ENCODE results near the gene RAE1. TPM values are rescaled to one million over a fixed set of nuclear protein-coding genes. Genes with fewer than 3 reads are reported as not detected.

Gene RAE1
- total RNA-seq, 1 experiment from 2014 or later, result 34.5 TPM

DNA sequence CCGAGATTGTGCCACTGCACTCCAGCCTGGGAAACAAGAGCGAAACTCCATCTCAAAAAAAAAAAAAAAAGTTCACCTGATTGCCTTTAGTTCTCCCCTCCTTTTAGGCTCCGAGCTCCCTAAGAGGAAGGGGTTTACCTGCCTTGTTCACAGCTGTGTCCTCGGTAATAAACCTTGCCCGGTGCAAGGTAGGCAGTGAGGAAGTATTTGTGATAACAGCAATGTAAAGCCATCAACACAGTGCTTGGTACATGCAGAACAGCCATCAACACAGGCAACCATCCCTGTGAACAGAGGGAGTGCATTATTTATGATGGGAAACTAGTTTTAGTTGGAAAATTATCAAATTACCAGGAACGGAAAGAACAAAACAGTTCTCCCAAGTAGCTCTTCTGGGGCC, 23.2 kb upstream of the RAE1 start:
- no peaks in the 10 kb centered on the region for H3K36me3 ChIP-seq (ENCODE audit: control insufficient read depth, insufficient read depth, low read length)
- no peaks in the 10 kb centered on the region for H3K9me3 ChIP-seq (ENCODE audit: control insufficient read depth, insufficient read depth, low read depth, low read length)
- ATAC-seq (no peak), DNase-seq (ENCODE audit: low read depth, low spot score) (no peak)
- no peak overlapping the region for H3K27ac ChIP-seq (ENCODE audit: low read length)
- POLR2A ChIA-PET, result interaction anchor here (0.6 kb wide), 1 partner anchor 55 kb away, joined by 4 read pairs; no protein-coding TSS in a partner anchor
- in situ Hi-C loops (cut with HindIII; ENCODE audit: low pct_unique_long_range_greater_than_20kb, low sequenced_read_pairs), result no loop called here
- intact Hi-C loops (cut with micrococcal nuclease; ENCODE audit: unreplicated experiment), result no loop called here
- TF ChIP-seq TCF7L2 (IDR thresholded peaks at IDR 0.05; ENCODE audit: low read depth, low read length) (no peak), POLR2AphosphoS5 (IDR thresholded peaks at IDR 0.05; ENCODE audit: low read depth, low read length) (no peak)
- TF ChIP-seq, protein P1, sequence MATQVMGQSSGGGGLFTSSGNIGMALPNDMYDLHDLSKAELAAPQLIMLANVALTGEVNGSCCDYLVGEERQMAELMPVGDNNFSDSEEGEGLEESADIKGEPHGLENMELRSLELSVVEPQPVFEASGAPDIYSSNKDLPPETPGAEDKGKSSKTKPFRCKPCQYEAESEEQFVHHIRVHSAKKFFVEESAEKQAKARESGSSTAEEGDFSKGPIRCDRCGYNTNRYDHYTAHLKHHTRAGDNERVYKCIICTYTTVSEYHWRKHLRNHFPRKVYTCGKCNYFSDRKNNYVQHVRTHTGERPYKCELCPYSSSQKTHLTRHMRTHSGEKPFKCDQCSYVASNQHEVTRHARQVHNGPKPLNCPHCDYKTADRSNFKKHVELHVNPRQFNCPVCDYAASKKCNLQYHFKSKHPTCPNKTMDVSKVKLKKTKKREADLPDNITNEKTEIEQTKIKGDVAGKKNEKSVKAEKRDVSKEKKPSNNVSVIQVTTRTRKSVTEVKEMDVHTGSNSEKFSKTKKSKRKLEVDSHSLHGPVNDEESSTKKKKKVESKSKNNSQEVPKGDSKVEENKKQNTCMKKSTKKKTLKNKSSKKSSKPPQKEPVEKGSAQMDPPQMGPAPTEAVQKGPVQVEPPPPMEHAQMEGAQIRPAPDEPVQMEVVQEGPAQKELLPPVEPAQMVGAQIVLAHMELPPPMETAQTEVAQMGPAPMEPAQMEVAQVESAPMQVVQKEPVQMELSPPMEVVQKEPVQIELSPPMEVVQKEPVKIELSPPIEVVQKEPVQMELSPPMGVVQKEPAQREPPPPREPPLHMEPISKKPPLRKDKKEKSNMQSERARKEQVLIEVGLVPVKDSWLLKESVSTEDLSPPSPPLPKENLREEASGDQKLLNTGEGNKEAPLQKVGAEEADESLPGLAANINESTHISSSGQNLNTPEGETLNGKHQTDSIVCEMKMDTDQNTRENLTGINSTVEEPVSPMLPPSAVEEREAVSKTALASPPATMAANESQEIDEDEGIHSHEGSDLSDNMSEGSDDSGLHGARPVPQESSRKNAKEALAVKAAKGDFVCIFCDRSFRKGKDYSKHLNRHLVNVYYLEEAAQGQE (IDR thresholded peaks at IDR 0.05; ENCODE audit: insufficient read depth in 1 of 2, low read depth in 2 of 2, low read length in 1 of 2), result no peak
- H3K4me3 ChIP-seq (ENCODE audit: low read depth in 2 of 2, low read length in 2 of 2), result no peak overlapping the region
- CTCF ChIA-PET, result no interaction called here
- H3K27me3 ChIP-seq (ENCODE audit: control insufficient read depth, insufficient read depth, low read length), result peaks cover 13% of the 10 kb centered on the region
- BruUV-seq (replicated peaks), result no TSS peak
- no peaks in the 10 kb centered on the region for H3K4me1 ChIP-seq (ENCODE audit: control insufficient read depth, insufficient read depth, low read length)

DNA sequence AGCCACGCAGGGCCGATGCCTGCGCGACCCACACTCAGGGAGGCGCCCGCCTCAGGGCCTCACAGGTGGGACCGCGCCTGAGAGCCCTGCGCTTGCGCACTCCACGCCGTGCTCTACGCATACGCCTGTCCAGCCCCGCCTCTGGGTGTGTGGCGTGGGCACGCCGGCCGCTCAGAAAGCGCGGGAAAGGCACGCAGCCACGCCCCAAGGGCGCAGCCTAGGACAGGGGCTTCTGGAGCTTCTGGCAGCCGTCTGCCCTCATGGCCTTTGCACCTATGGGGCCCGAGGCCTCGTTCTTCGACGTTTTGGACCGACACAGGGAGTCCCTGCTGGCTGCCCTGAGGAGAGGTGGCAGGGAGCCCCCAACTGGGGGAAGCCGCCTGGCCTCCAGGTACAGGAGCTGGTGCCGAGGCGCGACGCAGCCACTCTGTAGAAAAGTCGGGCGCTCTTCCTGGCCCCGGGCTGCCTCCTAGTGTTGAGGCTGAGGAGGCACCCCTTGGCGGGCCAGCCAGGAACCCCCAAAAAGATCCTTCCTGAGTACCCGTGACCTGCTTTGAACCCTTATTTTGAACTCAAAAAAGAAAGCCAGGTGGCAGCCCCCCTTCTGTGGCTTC, 21.3 kb upstream of the RAE1 start, which contains the start of gene SPO11:
SPO11 (plus strand) TSS at position 196 of the 614 bp plus-strand sequence; CDS start at position 261, 65 bp downstream.
- ChIA-PET CTCF (interaction anchor here (0.6 kb wide), 1 partner anchor 240 kb away, joined by 3 read pairs; no protein-coding TSS in a partner anchor), POLR2A (no interaction called here)
- no peak for DNase-seq (ENCODE audit: low read depth, low spot score)
- Histone ChIP-seq H3K27ac (ENCODE audit: low read length) (no peak within 1 kb of the TSS), H3K27me3 (ENCODE audit: control insufficient read depth, insufficient read depth, low read length) (peaks cover 21% of the 10 kb centered on the region), H3K36me3 (ENCODE audit: control insufficient read depth, insufficient read depth, low read length) (no peaks in the 10 kb centered on the region), H3K4me3 (ENCODE audit: low read depth in 2 of 2, low read length in 2 of 2) (no peak within 1 kb of the TSS), H3K9me3 (ENCODE audit: control insufficient read depth, insufficient read depth, low read depth, low read length) (no peaks in the 10 kb centered on the region), H3K4me1 (ENCODE audit: control insufficient read depth, insufficient read depth, low read length) (no peaks in the 10 kb centered on the region)
- in situ Hi-C loops (cut with HindIII; ENCODE audit: low pct_unique_long_range_greater_than_20kb, low sequenced_read_pairs), result no loop called here
- intact Hi-C loops (cut with micrococcal nuclease; ENCODE audit: unreplicated experiment), result no loop called here
- TF ChIP-seq SIN3A (IDR thresholded peaks at IDR 0.05; ENCODE audit: borderline replicate concordance, insufficient read depth, low read depth, low read length), result no peak
- TF ChIP-seq, protein P1 (IDR thresholded peaks at IDR 0.05; ENCODE audit: insufficient read depth in 1 of 2, low read depth in 2 of 2, low read length in 1 of 2), result no peak
- TF ChIP-seq, protein P2, sequence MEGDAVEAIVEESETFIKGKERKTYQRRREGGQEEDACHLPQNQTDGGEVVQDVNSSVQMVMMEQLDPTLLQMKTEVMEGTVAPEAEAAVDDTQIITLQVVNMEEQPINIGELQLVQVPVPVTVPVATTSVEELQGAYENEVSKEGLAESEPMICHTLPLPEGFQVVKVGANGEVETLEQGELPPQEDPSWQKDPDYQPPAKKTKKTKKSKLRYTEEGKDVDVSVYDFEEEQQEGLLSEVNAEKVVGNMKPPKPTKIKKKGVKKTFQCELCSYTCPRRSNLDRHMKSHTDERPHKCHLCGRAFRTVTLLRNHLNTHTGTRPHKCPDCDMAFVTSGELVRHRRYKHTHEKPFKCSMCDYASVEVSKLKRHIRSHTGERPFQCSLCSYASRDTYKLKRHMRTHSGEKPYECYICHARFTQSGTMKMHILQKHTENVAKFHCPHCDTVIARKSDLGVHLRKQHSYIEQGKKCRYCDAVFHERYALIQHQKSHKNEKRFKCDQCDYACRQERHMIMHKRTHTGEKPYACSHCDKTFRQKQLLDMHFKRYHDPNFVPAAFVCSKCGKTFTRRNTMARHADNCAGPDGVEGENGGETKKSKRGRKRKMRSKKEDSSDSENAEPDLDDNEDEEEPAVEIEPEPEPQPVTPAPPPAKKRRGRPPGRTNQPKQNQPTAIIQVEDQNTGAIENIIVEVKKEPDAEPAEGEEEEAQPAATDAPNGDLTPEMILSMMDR (IDR thresholded peaks at IDR 0.05), result peak; percentile 56
- BruUV-seq (replicated peaks), result no TSS peak
- no peak for ATAC-seq
